GM19023 (cell line): ENCODE data around the gene RNF19B.

Experiments used
- ATAC-seq: cut with Tn5 transposase; IDR thresholded peaks from one replicate; pipeline ENCODE4 v1.9.1; 2021; ENCODE audit warnings: mild to moderate bottlenecking, moderate library complexity; ENCODE audit not compliant: unreplicated experiment

The RNF19B gene

GRCh38 chr1:32891241-32891570, 73.4 kb downstream of the RNF19B start:
- no peak for ATAC-seq

DNA sequence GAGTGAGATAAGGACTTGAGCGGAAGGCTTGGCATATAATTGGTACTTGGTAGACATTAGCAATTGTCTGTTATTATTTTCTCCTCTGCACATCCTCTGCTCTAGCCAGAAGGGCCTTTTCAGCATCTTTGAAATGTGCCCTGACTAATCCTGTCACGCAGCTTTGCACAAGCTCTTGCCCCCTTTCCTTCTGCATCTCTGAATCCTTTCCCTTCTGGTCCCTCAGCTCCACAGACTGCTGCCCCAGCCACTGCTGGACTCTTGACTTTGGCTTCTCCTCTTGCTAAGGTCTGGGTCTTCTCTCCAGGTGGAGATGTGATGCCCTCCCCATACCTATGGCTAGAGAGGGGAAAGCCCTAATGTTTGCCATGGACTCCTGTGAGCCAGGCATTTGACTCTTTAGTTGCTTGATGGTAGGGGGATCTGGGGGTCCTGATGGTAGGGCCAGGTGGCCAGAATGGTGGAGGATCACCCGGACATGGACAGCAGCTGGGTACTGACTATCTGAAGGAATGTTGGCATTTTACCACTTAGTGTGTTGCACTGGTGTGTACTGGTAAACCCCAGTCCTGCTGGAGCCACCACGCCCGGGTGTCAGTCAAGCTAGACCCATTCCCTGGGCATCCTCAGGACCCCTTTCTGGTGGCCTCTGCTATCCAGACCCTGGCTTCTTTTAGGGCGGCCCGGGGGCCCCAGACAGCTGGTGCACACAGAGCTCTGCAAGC, 73.9 kb downstream of the RNF19B start:
- no peak for ATAC-seq

DNA sequence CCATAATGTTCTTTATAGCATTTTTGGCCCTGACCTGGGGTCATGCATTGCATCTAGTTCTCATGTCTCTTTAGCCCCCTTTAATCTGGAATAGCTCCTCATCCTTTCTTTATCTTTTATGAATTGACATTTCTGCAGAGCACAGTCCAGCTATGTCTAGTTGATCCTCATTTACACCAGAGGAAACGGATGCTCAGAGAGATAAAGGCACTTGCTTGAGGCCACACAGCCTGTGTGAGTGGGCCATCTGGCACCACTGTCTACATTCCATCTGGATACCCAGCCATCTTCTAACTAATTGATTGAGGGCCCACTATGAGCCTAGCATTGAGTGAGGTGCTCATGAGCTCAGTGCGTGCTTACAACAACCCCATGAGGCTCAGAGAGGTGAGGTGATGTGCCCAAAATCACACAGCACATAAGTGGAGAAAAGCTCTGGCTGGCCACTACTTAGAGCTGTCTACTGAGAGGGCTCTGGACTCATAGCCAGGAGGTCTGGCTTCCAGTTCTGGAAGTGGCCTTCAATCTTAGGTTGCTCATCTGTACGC, 74.8 kb downstream of the RNF19B start:
- no peak for ATAC-seq

GRCh38 chr1:32888677-32889420, 75.8 kb downstream of the RNF19B start:
- no peak for ATAC-seq

DNA sequence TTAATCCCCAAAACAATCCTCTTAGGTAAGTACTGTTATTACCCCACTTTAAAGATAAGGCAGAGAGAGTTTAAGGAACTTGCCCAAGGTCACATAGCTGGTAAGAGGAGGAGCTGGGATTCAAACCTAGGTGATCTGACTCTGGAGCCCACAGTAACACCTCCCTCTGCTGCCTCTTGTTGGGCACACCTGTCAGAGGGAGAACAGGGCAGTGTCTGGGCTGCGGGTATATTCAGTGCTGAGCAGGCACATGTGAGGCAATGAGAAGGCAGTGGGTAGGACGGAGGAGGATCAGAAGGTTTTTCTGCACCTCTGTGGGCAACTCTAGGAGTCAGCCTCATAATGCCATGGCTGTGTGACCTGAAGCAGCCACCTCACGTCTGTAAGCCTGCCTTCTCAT, 76.5 kb downstream of the RNF19B start:
- ATAC-seq = no peak

DNA sequence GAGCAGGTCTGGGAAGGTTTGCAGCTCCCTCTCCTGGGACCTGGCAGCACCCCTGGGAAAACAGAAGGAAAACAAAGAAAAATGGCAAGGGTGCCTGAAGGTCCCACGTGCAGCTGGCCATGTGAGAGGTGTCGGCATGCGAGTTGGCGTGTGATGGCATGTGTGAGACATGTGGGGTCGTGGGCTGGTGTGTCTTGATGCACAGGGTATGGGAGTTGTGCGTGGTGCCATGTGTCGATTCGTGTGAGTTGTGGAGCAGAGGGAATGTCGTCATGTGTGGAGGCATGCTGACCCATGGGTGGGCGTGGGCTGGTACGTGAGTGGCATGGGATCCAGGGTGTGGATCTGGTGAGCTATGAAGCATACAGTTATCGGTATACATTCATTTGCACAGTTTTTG, 77.0 kb downstream of the RNF19B start:
- no peak for ATAC-seq

GRCh38 chr1:32886828-32887414, 77.7 kb downstream of the RNF19B start:
- ATAC-seq = no peak
